Measurements from ENCODE around the gene TDRD1.
A peak's percentile ranks its signal among the peaks of the same experiment; 100 is the strongest.

TDRD1 gene

GRCh38 chr10:114278140-114278883 lies 99.2 kb downstream of the TDRD1 start:
- TF ChIP-seq, protein P1, sequence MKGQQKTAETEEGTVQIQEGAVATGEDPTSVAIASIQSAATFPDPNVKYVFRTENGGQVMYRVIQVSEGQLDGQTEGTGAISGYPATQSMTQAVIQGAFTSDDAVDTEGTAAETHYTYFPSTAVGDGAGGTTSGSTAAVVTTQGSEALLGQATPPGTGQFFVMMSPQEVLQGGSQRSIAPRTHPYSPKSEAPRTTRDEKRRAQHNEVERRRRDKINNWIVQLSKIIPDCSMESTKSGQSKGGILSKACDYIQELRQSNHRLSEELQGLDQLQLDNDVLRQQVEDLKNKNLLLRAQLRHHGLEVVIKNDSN (IDR thresholded peaks at IDR 0.05) = no peak
- no peak for TF ChIP-seq MAX (IDR thresholded peaks at IDR 0.05)
- no peak for TF ChIP-seq TAF1 (IDR thresholded peaks at IDR 0.05; ENCODE audit: low read depth)
- TF ChIP-seq FOXM1 (IDR thresholded peaks at IDR 0.05; ENCODE audit: borderline replicate concordance, low read depth) = no peak
- TF ChIP-seq EP300 (IDR thresholded peaks at IDR 0.05; ENCODE audit: borderline replicate concordance) = no peak
- TF ChIP-seq YY1 (IDR thresholded peaks at IDR 0.05; ENCODE audit: low read depth) = no peak
- TF ChIP-seq CREB1 (IDR thresholded peaks at IDR 0.05; ENCODE audit: low read depth) = no peak
- no peak for TF ChIP-seq NFIC (IDR thresholded peaks at IDR 0.05)
- TF ChIP-seq RAD21 (IDR thresholded peaks at IDR 0.05; ENCODE audit: low read depth) = no peak
- no peak for TF ChIP-seq TCF12 (IDR thresholded peaks at IDR 0.05; ENCODE audit: low read depth)
- TF ChIP-seq EGR1 (IDR thresholded peaks at IDR 0.05) = no peak
- TF ChIP-seq REST (IDR thresholded peaks at IDR 0.05; ENCODE audit: low read depth) = no peak
- TF ChIP-seq TEAD4 (IDR thresholded peaks at IDR 0.05) = no peak
- TF ChIP-seq CEBPB (IDR thresholded peaks at IDR 0.05) = no peak

DNA sequence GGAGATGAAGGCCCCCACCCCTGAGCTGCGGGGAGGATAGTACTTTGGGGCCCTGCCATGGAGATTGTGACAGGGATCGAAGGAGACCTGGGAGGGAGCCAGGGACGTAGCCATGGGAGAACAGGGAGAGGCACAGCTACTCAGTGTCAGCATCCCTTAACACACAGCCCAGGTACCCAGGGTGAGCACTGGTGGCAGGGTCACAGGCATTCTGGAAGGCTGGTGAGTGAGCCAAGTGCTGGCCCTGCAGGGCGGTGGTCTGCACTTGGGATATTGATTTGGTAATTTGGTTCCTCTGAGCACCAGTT lies 99.7 kb downstream of the TDRD1 start:
- TF ChIP-seq REST (IDR thresholded peaks at IDR 0.05; ENCODE audit: low read depth) (no peak), YY1 (IDR thresholded peaks at IDR 0.05; ENCODE audit: low read depth) (no peak), EP300 (IDR thresholded peaks at IDR 0.05; ENCODE audit: borderline replicate concordance) (no peak), MAX (IDR thresholded peaks at IDR 0.05) (no peak), TCF12 (IDR thresholded peaks at IDR 0.05; ENCODE audit: low read depth) (no peak), ZBTB7A (IDR thresholded peaks at IDR 0.05; ENCODE audit: low read depth) (no peak), FOXM1 (IDR thresholded peaks at IDR 0.05; ENCODE audit: borderline replicate concordance, low read depth) (no peak), CREB1 (IDR thresholded peaks at IDR 0.05; ENCODE audit: low read depth) (no peak), TEAD4 (IDR thresholded peaks at IDR 0.05) (no peak), TAF1 (IDR thresholded peaks at IDR 0.05; ENCODE audit: low read depth) (no peak), RAD21 (IDR thresholded peaks at IDR 0.05; ENCODE audit: low read depth) (no peak), CEBPB (IDR thresholded peaks at IDR 0.05) (no peak)

DNA sequence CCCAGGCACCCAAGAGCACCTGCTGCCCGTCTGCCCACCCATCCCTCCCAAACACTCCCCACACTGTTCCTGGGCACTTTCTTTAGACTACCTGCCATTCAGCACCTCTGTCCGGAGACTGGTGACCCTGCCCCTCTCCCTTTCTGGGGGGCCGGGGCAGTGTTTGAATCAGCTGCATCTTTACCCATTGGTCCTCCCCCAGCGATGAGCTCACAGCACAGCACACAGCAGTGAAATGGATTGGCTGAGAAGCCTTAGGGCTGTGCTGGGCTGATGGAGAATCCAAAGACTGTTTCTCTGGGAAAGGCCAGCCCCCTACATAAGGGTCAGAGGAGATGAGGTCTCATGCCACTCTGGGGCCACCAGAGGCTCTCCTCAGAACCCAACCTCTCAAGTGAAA lies 100.1 kb downstream of the TDRD1 start:
- TF ChIP-seq MAX (IDR thresholded peaks at IDR 0.05) (no peak), CEBPB (IDR thresholded peaks at IDR 0.05) (no peak), REST (IDR thresholded peaks at IDR 0.05; ENCODE audit: low read depth) (no peak), ZBTB7A (IDR thresholded peaks at IDR 0.05; ENCODE audit: low read depth) (no peak), YY1 (IDR thresholded peaks at IDR 0.05; ENCODE audit: low read depth) (no peak), NFIC (IDR thresholded peaks at IDR 0.05) (no peak), EP300 (IDR thresholded peaks at IDR 0.05; ENCODE audit: borderline replicate concordance) (no peak)
- TF ChIP-seq, protein P1 (IDR thresholded peaks at IDR 0.05) = no peak

- peak; percentile 37; the same call in 1 of the 2 replicates for TF ChIP-seq RAD21 (IDR thresholded peaks at IDR 0.05; ENCODE audit: low read depth)
- TF ChIP-seq FOXM1 (IDR thresholded peaks at IDR 0.05; ENCODE audit: borderline replicate concordance, low read depth) = no peak
- TF ChIP-seq MAX (IDR thresholded peaks at IDR 0.05) = peak; percentile 40; the same call in 1 of the 2 replicates
- TF ChIP-seq TAF1 (IDR thresholded peaks at IDR 0.05; ENCODE audit: low read depth) = no peak
Observed at GRCh38 chr10:114279901-114280644, 100.9 kb downstream of the TDRD1 start.

All from Ishikawa (cell line).